ENCODE results near the gene SRC.

SRC gene

DNA sequence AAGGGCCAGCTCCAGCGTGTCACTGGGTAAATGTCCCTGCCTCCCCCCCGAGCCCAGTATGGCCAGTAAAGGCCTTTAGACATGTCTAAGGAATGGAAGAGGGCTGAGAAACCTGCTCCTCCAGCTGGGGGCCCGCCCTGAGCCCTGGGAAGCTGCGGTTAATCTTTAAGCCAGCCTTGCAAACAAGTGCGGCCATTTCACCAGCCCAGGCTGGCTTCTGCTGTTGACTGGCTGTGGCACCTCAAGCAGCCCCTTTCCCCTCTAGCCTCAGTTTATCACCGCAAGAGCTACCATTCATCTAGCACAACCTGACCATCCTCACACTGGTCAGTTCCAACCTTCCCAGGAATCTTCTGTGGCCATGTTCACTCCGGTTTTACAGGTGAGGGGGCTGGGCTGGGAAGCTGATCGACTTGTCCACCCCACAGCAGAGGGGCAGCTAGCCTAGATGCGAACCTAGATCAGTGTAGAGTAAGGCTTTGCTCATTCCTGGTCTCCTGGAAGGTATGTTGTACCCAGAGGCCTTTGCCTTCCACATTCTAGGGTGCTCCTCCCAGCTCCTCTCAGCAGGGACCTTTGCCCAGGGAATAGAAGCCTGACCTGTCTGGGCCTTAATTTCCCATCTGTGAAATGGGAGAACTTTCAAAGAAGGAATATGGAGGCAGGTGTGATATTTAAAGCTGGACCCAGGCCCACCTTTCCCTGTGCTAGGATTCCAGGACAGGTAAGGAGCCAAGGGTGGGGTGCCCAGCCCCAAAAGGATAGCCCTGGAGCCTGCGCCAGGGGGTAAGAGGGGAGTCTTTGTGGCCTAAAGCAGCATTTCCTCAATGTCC, 1.2 kb upstream of the SRC start:
- H3K4me3 ChIP-seq (ENCODE audit: low read depth, low read length): no peak overlapping the region
- in situ Hi-C loops (cut with HindIII; ENCODE audit: low sequenced_read_pairs): no loop called here
- no peak for DNase-seq (ENCODE audit: low read depth, low spot score)
- TF ChIP-seq, protein P1, sequence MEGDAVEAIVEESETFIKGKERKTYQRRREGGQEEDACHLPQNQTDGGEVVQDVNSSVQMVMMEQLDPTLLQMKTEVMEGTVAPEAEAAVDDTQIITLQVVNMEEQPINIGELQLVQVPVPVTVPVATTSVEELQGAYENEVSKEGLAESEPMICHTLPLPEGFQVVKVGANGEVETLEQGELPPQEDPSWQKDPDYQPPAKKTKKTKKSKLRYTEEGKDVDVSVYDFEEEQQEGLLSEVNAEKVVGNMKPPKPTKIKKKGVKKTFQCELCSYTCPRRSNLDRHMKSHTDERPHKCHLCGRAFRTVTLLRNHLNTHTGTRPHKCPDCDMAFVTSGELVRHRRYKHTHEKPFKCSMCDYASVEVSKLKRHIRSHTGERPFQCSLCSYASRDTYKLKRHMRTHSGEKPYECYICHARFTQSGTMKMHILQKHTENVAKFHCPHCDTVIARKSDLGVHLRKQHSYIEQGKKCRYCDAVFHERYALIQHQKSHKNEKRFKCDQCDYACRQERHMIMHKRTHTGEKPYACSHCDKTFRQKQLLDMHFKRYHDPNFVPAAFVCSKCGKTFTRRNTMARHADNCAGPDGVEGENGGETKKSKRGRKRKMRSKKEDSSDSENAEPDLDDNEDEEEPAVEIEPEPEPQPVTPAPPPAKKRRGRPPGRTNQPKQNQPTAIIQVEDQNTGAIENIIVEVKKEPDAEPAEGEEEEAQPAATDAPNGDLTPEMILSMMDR (IDR thresholded peaks at IDR 0.05; ENCODE audit: low read depth, low read length): no peak

DNA sequence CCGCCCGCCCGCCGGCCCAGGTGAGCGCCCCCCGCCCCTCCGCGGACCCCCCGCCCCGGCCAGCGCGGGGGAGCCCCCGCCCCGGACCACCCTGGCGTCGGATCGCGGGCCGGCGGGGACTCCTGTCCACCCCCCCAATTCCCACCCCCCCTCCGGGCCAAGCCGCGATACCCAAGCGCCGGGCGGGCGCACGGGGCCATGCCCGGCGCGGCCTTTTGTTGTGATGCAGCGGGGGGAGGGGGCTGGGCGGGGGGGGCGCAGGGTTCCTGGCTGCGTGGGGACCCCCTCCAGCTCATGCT, 245 bp downstream of the SRC start:
- DNase-seq (ENCODE audit: low read depth, low spot score): no peak
- in situ Hi-C loops (cut with HindIII; ENCODE audit: low sequenced_read_pairs): no loop called here

DNA sequence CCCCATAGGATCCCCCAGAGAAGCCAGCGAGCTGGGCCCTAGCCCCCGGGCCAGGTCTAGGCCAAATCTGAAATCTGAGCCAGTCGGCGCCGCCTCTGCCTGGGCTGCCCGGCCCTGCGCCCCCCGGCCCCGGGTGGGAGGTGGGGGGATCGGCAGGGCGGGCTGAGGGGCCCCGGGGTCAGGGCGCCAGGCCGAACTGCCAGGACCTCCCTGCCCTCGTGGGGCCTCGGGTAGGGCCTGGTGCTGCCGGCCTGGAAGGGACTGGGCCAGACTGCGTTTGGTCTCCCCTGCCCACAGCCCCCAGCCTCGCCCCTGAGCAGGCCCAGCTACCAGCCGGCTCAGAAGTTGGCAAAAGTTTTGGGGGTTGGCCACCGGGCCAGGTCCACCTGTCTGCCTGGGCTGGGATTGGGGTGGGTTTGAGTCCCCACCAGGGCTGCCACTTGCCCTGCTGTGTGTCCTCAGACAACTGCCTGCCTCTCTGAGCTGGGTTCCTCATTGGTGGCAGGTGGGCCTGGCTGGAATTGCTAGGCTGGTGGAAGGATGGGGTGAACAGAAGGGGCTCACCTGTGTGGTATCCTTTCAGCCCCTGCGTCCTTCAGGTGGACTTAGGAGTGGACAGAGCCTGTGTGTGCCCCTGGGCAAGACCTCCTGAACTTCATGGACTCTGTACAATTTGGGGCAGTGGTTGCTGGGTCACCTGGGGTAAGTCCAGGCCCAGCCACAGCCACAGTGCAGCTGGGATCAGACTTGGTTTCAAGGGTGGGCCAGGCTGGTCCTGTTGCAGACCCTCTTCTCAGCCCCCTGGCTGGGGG, 801 bp downstream of the SRC start:
- TF ChIP-seq, protein P1 (IDR thresholded peaks at IDR 0.05; ENCODE audit: low read depth, low read length): no peak
- in situ Hi-C loops (cut with HindIII; ENCODE audit: low sequenced_read_pairs): no loop called here
- no peak for DNase-seq (ENCODE audit: low read depth, low spot score)
- H3K4me3 ChIP-seq (ENCODE audit: low read depth, low read length): peak overlapping the region; percentile 54

More for the DNA sequence above, 245 bp downstream of the SRC start:
- peak overlapping the region; percentile 54 for H3K4me3 ChIP-seq (ENCODE audit: low read depth, low read length)
- TF ChIP-seq, protein P1 (IDR thresholded peaks at IDR 0.05; ENCODE audit: low read depth, low read length): no peak

DNA sequence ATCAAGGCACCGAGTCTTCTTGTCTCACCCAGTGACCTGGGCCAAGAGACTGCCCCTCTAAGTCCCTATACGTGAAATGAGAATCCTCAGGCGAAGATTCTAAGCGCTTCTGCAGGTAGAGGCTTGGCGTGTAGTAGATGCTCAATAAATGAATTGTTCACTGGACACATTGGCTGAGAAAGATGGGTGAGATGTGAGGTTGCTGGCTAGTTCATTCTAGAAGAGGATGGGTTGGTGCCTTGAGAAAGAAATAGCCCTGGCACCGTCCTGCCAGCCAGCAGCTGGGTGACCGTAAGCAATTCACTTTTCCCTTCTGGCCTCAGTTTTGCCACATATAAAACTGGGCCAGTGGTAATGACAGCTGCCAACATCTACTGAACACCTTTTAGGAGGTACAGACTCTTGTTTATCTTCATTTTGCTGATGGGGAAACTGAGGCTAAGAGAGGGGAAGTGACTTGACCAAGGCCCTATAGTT, 1.4 kb downstream of the SRC start:
- no peak for DNase-seq (ENCODE audit: low read depth, low spot score)
- TF ChIP-seq, protein P1 (IDR thresholded peaks at IDR 0.05; ENCODE audit: low read depth, low read length): no peak
- H3K4me3 ChIP-seq (ENCODE audit: low read depth, low read length): peak overlapping the region; percentile 54
- in situ Hi-C loops (cut with HindIII; ENCODE audit: low sequenced_read_pairs): no loop called here

DNA sequence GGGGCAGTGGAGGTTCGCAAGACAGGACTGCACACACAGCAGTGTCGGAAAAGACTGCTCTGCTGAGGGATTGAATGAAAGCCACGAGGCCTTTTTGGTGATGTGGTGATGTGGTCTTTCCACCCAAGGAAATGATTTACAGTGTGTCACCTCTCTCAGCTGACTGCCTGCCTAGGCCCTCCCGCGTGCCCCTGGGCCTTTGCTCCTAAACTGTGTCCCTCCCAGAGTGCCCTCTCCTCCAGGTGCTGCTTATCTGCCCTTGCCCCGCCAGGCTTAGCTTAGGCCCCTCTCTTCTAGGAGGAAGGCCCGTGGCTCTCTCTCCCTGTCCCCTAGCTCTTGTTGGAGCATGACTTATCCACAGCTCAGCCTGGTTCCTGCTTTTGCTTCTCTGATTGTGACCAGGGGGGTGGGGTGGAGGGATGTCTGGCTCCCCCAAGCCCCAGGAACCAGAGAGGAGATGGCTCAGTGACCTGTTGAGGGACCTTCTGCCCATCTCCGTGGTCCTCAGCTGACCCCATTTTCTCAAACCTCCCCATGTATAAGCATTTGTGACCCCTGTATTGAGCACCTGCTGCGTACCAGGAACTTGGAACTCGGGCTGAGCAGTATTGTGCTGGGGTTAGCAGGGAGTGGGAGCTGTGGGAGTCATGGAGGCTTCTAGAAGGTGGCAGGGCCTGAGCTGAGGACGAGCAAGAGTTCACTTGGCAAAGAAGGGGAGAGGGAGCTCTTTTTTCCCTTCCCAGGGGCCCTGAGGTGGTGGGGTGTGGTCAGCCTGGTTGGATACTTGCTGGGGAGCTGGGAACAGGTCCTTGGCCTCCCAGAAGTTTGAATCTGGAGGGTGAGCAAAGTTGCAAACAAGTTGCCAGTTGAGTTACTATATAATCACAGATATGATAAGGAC, 2.2 kb downstream of the SRC start:
- no peak for DNase-seq (ENCODE audit: low read depth, low spot score)
- in situ Hi-C loops (cut with HindIII; ENCODE audit: low sequenced_read_pairs): no loop called here
- TF ChIP-seq, protein P1 (IDR thresholded peaks at IDR 0.05; ENCODE audit: low read depth, low read length): no peak
- no peak overlapping the region for H3K4me3 ChIP-seq (ENCODE audit: low read depth, low read length)
